ENCODE measurements around the gene IL26. TPM values are rescaled to one million over a fixed set of nuclear protein-coding genes. Genes with fewer than 3 reads are reported as not detected.

Gene IL26
- total and polyA plus RNA-seq, 8 donors, result not detected

- DNase-seq, result no peak
- H3K4me3 ChIP-seq, result no peak overlapping the region
- intact Hi-C loops (cut with DNase I; ENCODE audit: low total_unique reads), result no loop called here
- no peaks in the 10 kb centered on the region for H3K36me3 ChIP-seq
- TF ChIP-seq CTCF (IDR thresholded peaks at IDR 0.05) (no peak), POLR2A (IDR thresholded peaks at IDR 0.05) (no peak), POLR2AphosphoS5 (IDR thresholded peaks at IDR 0.05) (no peak), EP300 (IDR thresholded peaks at IDR 0.05) (no peak)
- no peaks in the 10 kb centered on the region for H3K9me3 ChIP-seq
- H3K27me3 ChIP-seq, result peaks cover 0 to 3% (median 0%) of the 10 kb centered on the region in 3 donors
- H3K27ac ChIP-seq, result no peak overlapping the region
- no peaks in the 10 kb centered on the region for H3K4me1 ChIP-seq
These were observed 18.3 kb downstream of the IL26 start for GRCh38 chr12:68207276-68207675.

GRCh38 chr12:68206446-68206845, 19.2 kb downstream of the IL26 start:
- Histone ChIP-seq H3K4me3 (no peak overlapping the region), H3K27ac (no peak overlapping the region), H3K27me3 (peaks cover 0 to 3% (median 0%) of the 10 kb centered on the region in 3 donors), H3K4me1 (no peaks in the 10 kb centered on the region), H3K36me3 (no peaks in the 10 kb centered on the region), H3K9me3 (no peaks in the 10 kb centered on the region)
- DNase-seq, result no peak
- TF ChIP-seq EP300 (IDR thresholded peaks at IDR 0.05) (no peak), POLR2A (IDR thresholded peaks at IDR 0.05) (no peak), POLR2AphosphoS5 (IDR thresholded peaks at IDR 0.05) (no peak), CTCF (IDR thresholded peaks at IDR 0.05) (no peak)
- WGBS, 5 donors, result 11 to 21% (median 15%) methylated on average over 1 of the region's 1 CpG
- intact Hi-C loops (cut with DNase I; ENCODE audit: low total_unique reads), result no loop called here

GRCh38 chr12:68203460-68203875, 22.1 kb downstream of the IL26 start:
- intact Hi-C loops (cut with DNase I; ENCODE audit: low total_unique reads), result no loop called here
- WGBS, 5 donors, result 10 to 39% (median 26%) methylated on average over 5 of the region's 5 CpGs

GRCh38 chr12:68200854-68201253, 24.8 kb downstream of the IL26 start:
- TF ChIP-seq CTCF (IDR thresholded peaks at IDR 0.05), result no peak
- TF ChIP-seq POLR2A (IDR thresholded peaks at IDR 0.05), result no peak
- no peak for TF ChIP-seq EP300 (IDR thresholded peaks at IDR 0.05)
- no peak for TF ChIP-seq POLR2AphosphoS5 (IDR thresholded peaks at IDR 0.05)
- Histone ChIP-seq H3K27ac (no peak overlapping the region), H3K4me3 (no peak overlapping the region), H3K27me3 (no peaks in the 10 kb centered on the region), H3K36me3 (no peaks in the 10 kb centered on the region), H3K9me3 (no peaks in the 10 kb centered on the region), H3K4me1 (no peaks in the 10 kb centered on the region)
- 73 to 80% (median 77%) methylated on average over 2 of the region's 2 CpGs for WGBS, 5 donors
- DNase-seq, result no peak
- intact Hi-C loops (cut with DNase I; ENCODE audit: low total_unique reads), result no loop called here

More at GRCh38 chr12:68203460-68203875, 22.1 kb downstream of the IL26 start:
- no peak overlapping the region for H3K27ac ChIP-seq
- H3K4me3 ChIP-seq, result no peak overlapping the region
- peaks cover 0 to 3% (median 0%) of the 10 kb centered on the region in 3 donors for H3K27me3 ChIP-seq
- TF ChIP-seq EP300 (IDR thresholded peaks at IDR 0.05) (no peak), POLR2A (IDR thresholded peaks at IDR 0.05) (no peak), POLR2AphosphoS5 (IDR thresholded peaks at IDR 0.05) (no peak), CTCF (IDR thresholded peaks at IDR 0.05) (no peak)
- H3K9me3 ChIP-seq, result no peaks in the 10 kb centered on the region
- no peak for DNase-seq
- H3K4me1 ChIP-seq, result no peaks in the 10 kb centered on the region
- H3K36me3 ChIP-seq, result no peaks in the 10 kb centered on the region
